PFSK-1 (cell line): ENCODE results near the gene YBX3. TPM values are rescaled to one million over a fixed set of nuclear protein-coding genes. Genes with fewer than 3 reads are reported as not detected.
A peak's percentile ranks its signal among the peaks of the same experiment; 100 is the strongest.

ENCODE experiments used
- FOXP2 ChIP-seq: optimal IDR thresholded peaks from 2 replicates; pipeline ENCODE3; 2011; ENCODE audit warnings: borderline replicate concordance, control low read depth, inconsistent platforms; ENCODE audit not compliant: insufficient read depth; ENCODE audit errors: extremely low read length, extremely low read depth
- POLR2AphosphoS5 ChIP-seq: IDR thresholded peaks from 2 replicates; pipeline ENCODE4 v1.6.1; 2012; ENCODE audit warnings: low read depth, mild to moderate bottlenecking, control low read depth, low read length, moderate library complexity
- SIN3A ChIP-seq: IDR thresholded peaks from 2 replicates; pipeline ENCODE4 v1.6.1; 2012; ENCODE audit warnings: mild to moderate bottlenecking, low read length, moderate library complexity, borderline replicate concordance; ENCODE audit not compliant: insufficient read depth
- TAF1 ChIP-seq: IDR thresholded peaks from 2 replicates; pipeline ENCODE4 v1.6.1; 2012; ENCODE audit warnings: low read length, control low read depth, borderline replicate concordance; ENCODE audit not compliant: insufficient read depth
- polyA plus RNA-seq: library from polyadenylated mRNA; unstranded; fragments of >200 nt; gene quantifications from one replicate; pipeline ENCODE4 v1.2.1, GENCODE V29; 2012; ENCODE audit warnings: low read depth, missing spikeins; ENCODE audit not compliant: insufficient read length
- TF ChIP-seq, protein P1 (sequence below), 2 experiments: IDR thresholded peaks; 2 replicates each; pipeline versions ENCODE4 v1.6.1 to v1.8.0; 2011 to 2012; ENCODE audit warnings: low read depth in 2 of 2, low read length in 2 of 2, control low read depth in 1 of 2, inconsistent platforms in 1 of 2, mild to moderate bottlenecking in 1 of 2, moderate library complexity in 1 of 2; ENCODE audit not compliant: insufficient read depth in 1 of 2

The YBX3 gene
- 384 TPM for polyA plus RNA-seq

DNA sequence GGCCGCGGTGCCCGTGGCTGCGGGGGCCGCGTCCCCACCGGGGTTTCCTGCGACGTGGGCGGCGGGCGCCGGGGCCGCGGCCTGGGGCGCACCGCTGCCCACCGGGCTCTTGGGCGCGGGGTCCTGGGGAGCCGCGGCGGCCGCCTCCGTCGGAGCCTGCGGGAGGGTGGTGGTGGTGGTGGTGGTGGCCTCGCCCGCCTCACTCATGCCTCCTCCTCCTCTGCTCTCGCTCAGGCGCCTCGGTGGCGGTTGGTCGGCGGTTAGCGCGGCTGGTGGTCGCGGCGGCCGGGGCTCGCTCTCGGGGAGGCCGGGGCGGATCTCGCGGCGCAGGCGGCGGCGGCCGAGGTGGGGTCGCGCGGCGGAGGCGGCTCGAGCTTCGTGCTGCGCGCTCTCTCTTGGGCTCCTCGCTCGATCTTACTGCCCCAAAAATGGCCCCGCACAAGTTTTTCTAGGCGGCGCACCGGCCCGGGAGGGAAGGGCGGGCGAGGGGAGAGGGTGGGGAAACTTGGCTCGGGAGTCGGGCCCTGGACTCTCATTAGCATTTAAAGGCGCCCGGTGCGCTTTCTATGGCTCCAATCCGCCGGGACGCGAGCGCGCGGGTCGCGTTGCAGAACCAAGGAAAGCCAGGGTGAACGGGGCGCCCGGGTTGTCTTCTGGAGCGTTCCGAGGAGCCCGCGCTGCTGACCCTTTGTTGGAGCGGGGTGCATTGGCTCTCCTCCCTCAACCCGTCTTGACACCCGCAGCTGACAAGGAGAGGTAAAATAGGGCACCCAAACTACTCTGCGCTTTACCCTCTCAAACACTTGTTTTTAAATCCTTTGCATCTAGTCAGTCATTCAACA, at the start of gene YBX3:
TSS of gene YBX3 (minus strand) at position 419 of the 842 bp plus-strand sequence. CDS start at position 207, 212 bp downstream.
- TF ChIP-seq FOXP2 (peak; percentile 16), POLR2AphosphoS5 (peak; percentile 35; the same call in 1 of the 2 replicates), SIN3A (no peak), TAF1 (peak; percentile 70; the same call in 1 of the 2 replicates)
- TF ChIP-seq, protein P1, sequence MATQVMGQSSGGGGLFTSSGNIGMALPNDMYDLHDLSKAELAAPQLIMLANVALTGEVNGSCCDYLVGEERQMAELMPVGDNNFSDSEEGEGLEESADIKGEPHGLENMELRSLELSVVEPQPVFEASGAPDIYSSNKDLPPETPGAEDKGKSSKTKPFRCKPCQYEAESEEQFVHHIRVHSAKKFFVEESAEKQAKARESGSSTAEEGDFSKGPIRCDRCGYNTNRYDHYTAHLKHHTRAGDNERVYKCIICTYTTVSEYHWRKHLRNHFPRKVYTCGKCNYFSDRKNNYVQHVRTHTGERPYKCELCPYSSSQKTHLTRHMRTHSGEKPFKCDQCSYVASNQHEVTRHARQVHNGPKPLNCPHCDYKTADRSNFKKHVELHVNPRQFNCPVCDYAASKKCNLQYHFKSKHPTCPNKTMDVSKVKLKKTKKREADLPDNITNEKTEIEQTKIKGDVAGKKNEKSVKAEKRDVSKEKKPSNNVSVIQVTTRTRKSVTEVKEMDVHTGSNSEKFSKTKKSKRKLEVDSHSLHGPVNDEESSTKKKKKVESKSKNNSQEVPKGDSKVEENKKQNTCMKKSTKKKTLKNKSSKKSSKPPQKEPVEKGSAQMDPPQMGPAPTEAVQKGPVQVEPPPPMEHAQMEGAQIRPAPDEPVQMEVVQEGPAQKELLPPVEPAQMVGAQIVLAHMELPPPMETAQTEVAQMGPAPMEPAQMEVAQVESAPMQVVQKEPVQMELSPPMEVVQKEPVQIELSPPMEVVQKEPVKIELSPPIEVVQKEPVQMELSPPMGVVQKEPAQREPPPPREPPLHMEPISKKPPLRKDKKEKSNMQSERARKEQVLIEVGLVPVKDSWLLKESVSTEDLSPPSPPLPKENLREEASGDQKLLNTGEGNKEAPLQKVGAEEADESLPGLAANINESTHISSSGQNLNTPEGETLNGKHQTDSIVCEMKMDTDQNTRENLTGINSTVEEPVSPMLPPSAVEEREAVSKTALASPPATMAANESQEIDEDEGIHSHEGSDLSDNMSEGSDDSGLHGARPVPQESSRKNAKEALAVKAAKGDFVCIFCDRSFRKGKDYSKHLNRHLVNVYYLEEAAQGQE (IDR thresholded peaks at IDR 0.05; ENCODE audit: insufficient read depth in 1 of 2, low read depth in 2 of 2, low read length in 2 of 2) = no peak

DNA sequence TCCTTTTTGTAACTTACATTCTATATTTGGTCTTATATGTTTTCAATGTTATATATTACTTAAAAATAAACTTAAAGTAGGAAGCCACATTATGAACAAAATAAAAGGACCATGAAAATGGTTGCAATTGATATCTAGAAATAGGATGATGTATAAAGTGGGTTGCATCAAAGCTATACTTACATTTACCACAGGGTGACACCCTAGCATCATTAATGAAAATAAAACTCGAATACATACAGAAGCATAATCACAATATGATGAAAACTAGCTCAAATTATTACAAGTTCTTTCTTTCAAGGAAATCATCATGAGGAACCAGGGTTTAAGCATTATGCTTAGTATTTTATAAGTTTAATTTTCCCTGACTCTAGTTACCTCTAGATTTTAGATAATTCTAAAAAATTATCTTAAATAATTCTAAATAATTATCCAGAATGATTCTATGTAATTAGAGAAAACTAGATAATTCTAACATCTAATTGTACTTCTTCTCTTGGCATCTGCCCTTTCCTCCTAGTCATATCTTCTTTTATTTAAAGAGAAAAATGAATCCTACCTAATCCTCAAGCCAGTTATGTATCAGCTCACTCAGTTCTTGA, 48.1 kb upstream of the YBX3 start:
- no peak for TF ChIP-seq SIN3A
- TF ChIP-seq TAF1 = no peak
- TF ChIP-seq, protein P1 (IDR thresholded peaks at IDR 0.05; ENCODE audit: insufficient read depth in 1 of 2, low read depth in 2 of 2, low read length in 2 of 2) = no peak
- TF ChIP-seq POLR2AphosphoS5 = no peak
- TF ChIP-seq FOXP2 = no peak

DNA sequence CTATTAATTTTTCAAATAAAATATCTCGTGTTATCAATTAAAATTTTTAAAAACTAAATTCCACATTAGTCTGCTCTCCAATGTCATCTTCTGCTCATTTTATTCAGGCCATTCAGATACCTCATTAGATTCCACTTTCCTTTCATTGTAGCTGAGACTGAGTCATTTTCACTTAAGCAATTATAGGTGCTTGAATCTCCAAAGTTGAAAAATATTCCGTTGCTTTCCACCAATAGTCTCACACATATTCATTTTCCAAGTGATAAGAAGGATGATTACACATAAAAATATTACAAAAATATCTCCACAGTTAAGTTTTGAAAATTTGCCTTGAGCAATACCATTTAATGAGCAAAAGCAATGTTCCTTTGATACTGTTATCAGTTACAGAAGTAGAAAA, 36.5 kb upstream of the YBX3 start:
- TF ChIP-seq, protein P1 (IDR thresholded peaks at IDR 0.05; ENCODE audit: insufficient read depth in 1 of 2, low read depth in 2 of 2, low read length in 2 of 2) = no peak
- TF ChIP-seq FOXP2 (no peak), TAF1 (no peak), SIN3A (no peak), POLR2AphosphoS5 (no peak)

DNA sequence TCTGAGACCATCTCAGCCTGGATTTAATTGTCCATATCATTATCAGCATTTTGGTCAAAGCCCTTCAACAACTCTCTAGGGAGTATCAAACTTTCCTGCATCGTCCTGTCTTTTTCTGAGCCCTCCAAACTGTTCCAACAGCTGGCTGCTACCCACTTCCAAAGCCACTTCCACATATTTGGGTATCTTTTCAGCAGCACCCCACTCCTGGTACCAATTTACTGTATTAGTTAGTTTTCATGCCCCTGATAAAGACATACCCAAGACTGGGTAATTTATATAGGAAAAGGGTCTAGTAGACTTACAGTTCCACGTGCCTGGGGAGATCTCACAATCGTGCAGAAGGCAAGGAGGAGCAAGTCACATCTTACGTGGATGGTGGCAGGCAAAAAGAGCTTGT, 33.1 kb upstream of the YBX3 start:
- no peak for TF ChIP-seq FOXP2
- no peak for TF ChIP-seq SIN3A
- no peak for TF ChIP-seq POLR2AphosphoS5
- TF ChIP-seq TAF1 = no peak
- TF ChIP-seq, protein P1 (IDR thresholded peaks at IDR 0.05; ENCODE audit: insufficient read depth in 1 of 2, low read depth in 2 of 2, low read length in 2 of 2) = no peak
